ENCODE results near the gene TRAK2. TPM values are rescaled to one million over a fixed set of nuclear protein-coding genes. Genes with fewer than 3 reads are reported as not detected.

TRAK2 gene
- total RNA-seq, 1 donor from 2014 or later, result 29.1 TPM

GRCh38 chr2:201357221-201357620, 94.0 kb downstream of the TRAK2 start, which contains the start of gene FLACC1:
FLACC1 (minus strand) TSS chr2:201357345; CDS start chr2:201351404, 5,941 bp downstream.
- H3K36me3 Mint-ChIP-seq (ENCODE audit: low read depth), result peaks cover 17% of the 10 kb centered on the region

GRCh38 chr2:201353116-201353515, 98.1 kb downstream of the TRAK2 start:
- H3K4me3 Mint-ChIP-seq, result no peak overlapping the region
- peaks cover 5% of the 10 kb centered on the region for H3K36me3 Mint-ChIP-seq (ENCODE audit: low read depth)
- DNase-seq, result no peak
- H3K4me1 Mint-ChIP-seq, result no peaks in the 10 kb centered on the region
- no peaks in the 10 kb centered on the region for H3K27me3 Mint-ChIP-seq
- H3K9me3 Mint-ChIP-seq, result peaks cover 3% of the 10 kb centered on the region
- intact Hi-C loops (cut with micrococcal nuclease), result no loop called here
- no peak overlapping the region for H3K27ac Mint-ChIP-seq

More at GRCh38 chr2:201357221-201357620, 94.0 kb downstream of the TRAK2 start, which contains the start of gene FLACC1:
- Mint-ChIP-seq H3K9me3 (peaks cover 3% of the 10 kb centered on the region), H3K4me1 (peaks cover 28% of the 10 kb centered on the region), H3K4me3 (no peak within 1 kb of the TSS), H3K27ac (no peak within 1 kb of the TSS), H3K27me3 (no peaks in the 10 kb centered on the region)
- intact Hi-C loops (cut with micrococcal nuclease), result no loop called here
- no peak for DNase-seq

- no peaks in the 10 kb centered on the region for H3K4me1 Mint-ChIP-seq
- no peak for DNase-seq
- H3K36me3 Mint-ChIP-seq (ENCODE audit: low read depth), result peaks cover 7% of the 10 kb centered on the region
- no peak overlapping the region for H3K4me3 Mint-ChIP-seq
- peaks cover 3% of the 10 kb centered on the region for H3K9me3 Mint-ChIP-seq
- intact Hi-C loops (cut with micrococcal nuclease), result no loop called here
- H3K27me3 Mint-ChIP-seq, result no peaks in the 10 kb centered on the region
- no peak overlapping the region for H3K27ac Mint-ChIP-seq
Measured at GRCh38 chr2:201350879-201351278, 100.4 kb downstream of the TRAK2 start.

DNA sequence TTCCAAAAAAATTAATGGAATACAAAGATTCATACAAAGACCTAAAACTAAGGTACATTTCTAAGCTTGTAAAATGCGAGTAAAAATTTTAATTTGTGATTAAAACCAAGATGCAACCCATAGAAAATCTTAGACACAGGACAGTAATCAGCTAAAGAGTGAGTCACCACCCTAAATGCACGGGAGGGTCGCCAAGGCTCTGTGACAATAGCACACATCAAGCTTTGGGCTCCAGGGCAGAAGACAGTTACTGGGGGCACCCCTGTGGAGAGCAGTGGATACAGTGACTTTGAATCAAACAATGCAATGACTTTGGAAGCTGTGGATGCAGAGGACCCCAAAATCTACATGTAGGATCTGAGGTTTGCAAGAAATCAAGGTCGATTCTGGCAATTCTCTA, 101.7 kb downstream of the TRAK2 start:
- Mint-ChIP-seq H3K27ac (no peak overlapping the region), H3K9me3 (peaks cover 3% of the 10 kb centered on the region)

GRCh38 chr2:201348758-201349157, 102.5 kb downstream of the TRAK2 start:
- DNase-seq, result no peak

More for the DNA sequence above, 101.7 kb downstream of the TRAK2 start:
- peaks cover 7% of the 10 kb centered on the region for H3K36me3 Mint-ChIP-seq (ENCODE audit: low read depth)
- H3K27me3 Mint-ChIP-seq, result no peaks in the 10 kb centered on the region
- peaks cover 2% of the 10 kb centered on the region for H3K4me1 Mint-ChIP-seq
- H3K4me3 Mint-ChIP-seq, result no peak overlapping the region
- no peak for DNase-seq
- intact Hi-C loops (cut with micrococcal nuclease), result no loop called here

GRCh38 chr2:201347138-201347537, 104.1 kb downstream of the TRAK2 start:
- intact Hi-C loops (cut with micrococcal nuclease), result no loop called here
- DNase-seq, result no peak

More at GRCh38 chr2:201348758-201349157, 102.5 kb downstream of the TRAK2 start:
- H3K9me3 Mint-ChIP-seq, result no peaks in the 10 kb centered on the region
- H3K27me3 Mint-ChIP-seq, result no peaks in the 10 kb centered on the region
- intact Hi-C loops (cut with micrococcal nuclease), result no loop called here
- H3K27ac Mint-ChIP-seq, result no peak overlapping the region
- no peak overlapping the region for H3K4me3 Mint-ChIP-seq
- H3K36me3 Mint-ChIP-seq (ENCODE audit: low read depth), result peaks cover 2% of the 10 kb centered on the region
- H3K4me1 Mint-ChIP-seq, result peaks cover 2% of the 10 kb centered on the region

DNA sequence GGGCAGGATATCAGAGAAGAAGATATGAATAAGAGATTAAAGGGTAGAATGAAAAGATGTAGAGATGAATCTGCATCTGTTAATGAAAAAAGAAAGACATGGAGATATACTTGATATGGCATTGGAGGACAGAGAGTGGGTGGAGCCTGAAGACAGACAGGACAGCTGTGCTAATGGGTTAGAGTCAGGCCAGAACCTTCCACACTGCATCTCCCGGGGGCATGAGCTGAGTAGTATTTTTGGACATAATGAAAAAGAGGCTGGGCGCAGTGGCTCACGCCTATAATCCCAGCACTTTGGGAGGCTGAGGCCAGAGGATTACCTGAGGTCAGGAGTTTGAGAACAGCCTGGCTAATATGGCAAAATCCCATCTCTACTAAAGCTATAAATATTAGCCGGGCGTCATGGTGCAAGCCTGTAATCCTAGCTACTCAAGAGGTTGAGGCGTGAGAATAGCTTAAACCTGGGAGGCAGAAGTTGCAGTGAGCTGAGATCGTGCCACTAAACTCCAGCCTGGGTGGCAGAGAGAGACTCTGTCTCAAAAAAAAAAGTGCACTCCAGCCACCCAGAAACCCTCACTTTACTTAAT, 105.5 kb downstream of the TRAK2 start:
- Mint-ChIP-seq H3K27me3 (no peaks in the 10 kb centered on the region), H3K4me3 (no peak overlapping the region), H3K9me3 (peaks cover 6% of the 10 kb centered on the region), H3K36me3 (ENCODE audit: low read depth) (peaks cover 25% of the 10 kb centered on the region), H3K4me1 (peaks cover 6% of the 10 kb centered on the region), H3K27ac (no peak overlapping the region)
- intact Hi-C loops (cut with micrococcal nuclease), result no loop called here
- DNase-seq, result no peak

More at GRCh38 chr2:201347138-201347537, 104.1 kb downstream of the TRAK2 start:
- Mint-ChIP-seq H3K4me1 (peaks cover 2% of the 10 kb centered on the region), H3K9me3 (peaks cover 3% of the 10 kb centered on the region), H3K27me3 (no peaks in the 10 kb centered on the region), H3K36me3 (ENCODE audit: low read depth) (peaks cover 17% of the 10 kb centered on the region), H3K27ac (peak overlapping the region; percentile 16), H3K4me3 (no peak overlapping the region)

DNA sequence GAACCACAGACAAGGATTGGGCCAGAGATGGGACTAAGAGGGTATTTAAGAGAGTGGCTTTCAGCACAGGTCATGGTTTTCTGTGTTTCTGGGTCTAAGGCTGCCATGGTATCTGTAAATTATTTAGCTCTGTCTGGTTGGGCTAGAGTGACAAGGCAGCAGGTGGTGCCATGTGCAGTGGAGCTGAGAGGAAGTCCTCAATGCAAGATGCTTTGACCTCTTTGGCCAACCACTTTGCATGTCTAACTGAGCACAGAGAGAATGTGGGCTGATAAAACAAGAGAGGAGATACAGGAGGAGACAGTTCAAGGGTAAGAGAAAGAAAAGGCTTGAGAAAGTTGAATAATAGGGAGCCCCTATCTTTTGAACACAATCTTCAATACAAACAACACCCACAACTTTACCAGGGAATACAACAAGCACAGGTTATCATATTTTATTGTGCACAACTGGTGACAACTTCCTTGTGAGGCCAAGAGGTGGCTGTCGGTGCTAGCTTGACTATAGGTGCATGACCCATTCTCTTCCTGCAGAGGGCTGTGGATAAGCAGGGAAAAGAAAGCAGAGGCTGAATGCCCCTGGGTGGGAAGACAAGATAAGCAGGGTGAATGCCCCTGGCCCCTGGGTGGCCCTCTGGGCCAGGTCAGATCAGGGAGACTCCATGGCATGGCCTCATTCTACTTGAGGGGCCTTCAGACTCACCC, 106.4 kb downstream of the TRAK2 start:
- Mint-ChIP-seq H3K27ac (no peak overlapping the region), H3K4me3 (no peak overlapping the region), H3K4me1 (peaks cover 8% of the 10 kb centered on the region), H3K9me3 (peaks cover 10% of the 10 kb centered on the region), H3K36me3 (ENCODE audit: low read depth) (peaks cover 31% of the 10 kb centered on the region), H3K27me3 (no peaks in the 10 kb centered on the region)
- no peak for DNase-seq
- intact Hi-C loops (cut with micrococcal nuclease), result no loop called here

DNA sequence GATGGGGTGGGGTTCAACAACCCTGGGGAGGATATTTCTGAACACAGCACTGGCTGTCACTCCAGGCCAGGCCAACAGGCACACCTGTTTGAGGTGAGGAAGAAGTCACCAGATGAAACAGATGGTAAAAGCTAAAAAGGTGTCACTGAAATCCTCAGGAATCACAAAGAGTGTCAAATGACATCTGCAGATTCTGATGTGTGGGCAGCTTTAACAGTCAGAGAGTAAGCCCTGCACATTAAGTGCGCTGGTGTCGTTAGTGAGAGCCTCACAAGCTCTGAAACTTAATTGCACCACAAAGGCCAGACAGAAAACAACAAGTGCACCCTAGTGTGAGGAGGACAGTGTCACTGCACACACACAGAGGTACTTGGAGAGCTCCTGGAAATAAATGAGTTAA, 107.7 kb downstream of the TRAK2 start:
- Mint-ChIP-seq H3K4me3 (no peak overlapping the region), H3K27me3 (no peaks in the 10 kb centered on the region), H3K36me3 (ENCODE audit: low read depth) (peaks cover 40% of the 10 kb centered on the region), H3K4me1 (peaks cover 11% of the 10 kb centered on the region), H3K27ac (no peak overlapping the region), H3K9me3 (peaks cover 14% of the 10 kb centered on the region)
- intact Hi-C loops (cut with micrococcal nuclease), result no loop called here
- no peak for DNase-seq

- peaks cover 11% of the 10 kb centered on the region for H3K4me1 Mint-ChIP-seq
- peaks cover 17% of the 10 kb centered on the region for H3K9me3 Mint-ChIP-seq
- peaks cover 46% of the 10 kb centered on the region for H3K36me3 Mint-ChIP-seq (ENCODE audit: low read depth)
- H3K27me3 Mint-ChIP-seq, result no peaks in the 10 kb centered on the region
- intact Hi-C loops (cut with micrococcal nuclease), result no loop called here
- DNase-seq, result no peak
- no peak overlapping the region for H3K4me3 Mint-ChIP-seq
- H3K27ac Mint-ChIP-seq, result no peak overlapping the region
Measured at GRCh38 chr2:201342923-201343322, 108.3 kb downstream of the TRAK2 start.

GRCh38 chr2:201329409-201329808, 121.8 kb downstream of the TRAK2 start:
- Mint-ChIP-seq H3K27me3 (no peaks in the 10 kb centered on the region), H3K9me3 (peaks cover 33% of the 10 kb centered on the region), H3K4me3 (no peak overlapping the region), H3K4me1 (no peaks in the 10 kb centered on the region), H3K27ac (no peak overlapping the region), H3K36me3 (ENCODE audit: low read depth) (peaks cover 22% of the 10 kb centered on the region)
- intact Hi-C loops (cut with micrococcal nuclease), result no loop called here
- no peak for DNase-seq

DNA sequence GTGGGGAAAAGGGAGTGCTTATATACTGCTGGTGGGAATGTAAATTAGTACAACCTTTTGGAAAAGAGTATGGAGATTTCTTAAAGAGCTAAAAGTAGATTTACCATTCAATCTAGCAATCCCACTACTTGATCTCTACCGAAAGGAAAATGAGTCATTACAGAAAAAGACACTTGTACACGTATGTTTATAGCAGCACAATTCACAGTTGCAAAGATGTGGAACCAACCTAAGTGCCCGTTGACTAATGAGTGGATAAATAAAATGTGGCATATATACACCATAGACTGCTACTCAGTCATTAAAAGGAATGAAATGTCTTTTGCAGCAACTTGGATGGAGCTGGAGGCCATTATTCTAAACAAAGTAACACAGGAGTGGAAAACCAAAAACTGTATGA, 123.6 kb downstream of the TRAK2 start:
- H3K27me3 Mint-ChIP-seq, result no peaks in the 10 kb centered on the region

More for the DNA sequence above, 123.6 kb downstream of the TRAK2 start:
- intact Hi-C loops (cut with micrococcal nuclease), result no loop called here
- no peak for DNase-seq
- H3K4me3 Mint-ChIP-seq, result no peak overlapping the region
- peaks cover 42% of the 10 kb centered on the region for H3K9me3 Mint-ChIP-seq
- no peaks in the 10 kb centered on the region for H3K4me1 Mint-ChIP-seq
- H3K27ac Mint-ChIP-seq, result no peak overlapping the region
- H3K36me3 Mint-ChIP-seq (ENCODE audit: low read depth), result peaks cover 29% of the 10 kb centered on the region

Data from activated CD4-positive, alpha-beta T cell treated with anti-CD3 and anti-CD28 coated beads, Interleukin-2, amount 10 ng/mL, durations not matched to agents 24 days and 14 days (primary cell).